Neuronal stem cell (in vitro differentiated cells): ENCODE results near the gene ARHGAP44.

Source experiments
- DNase-seq: peaks from one replicate; pipeline ENCODE4 v3.0.0-alpha.2; 2013; ENCODE audit warnings: low spot score
- H2AFZ ChIP-seq: one replicate; pipeline ENCODE4 v1.6.1; 2013; ENCODE audit warnings: mild to moderate bottlenecking, low read length, inconsistent platforms
- H2AK5ac ChIP-seq: 2 replicates; pipeline ENCODE4 v1.6.1; 2013; ENCODE audit warnings: low read depth, mild to moderate bottlenecking, inconsistent platforms, low read length, moderate library complexity, mixed read lengths
- H2BK120ac ChIP-seq: 2 replicates; pipeline ENCODE4 v1.6.1; 2013; ENCODE audit warnings: low read depth, mild to moderate bottlenecking, inconsistent platforms, low read length, moderate library complexity, mixed read lengths
- H2BK12ac ChIP-seq: one replicate; pipeline ENCODE4 v1.6.1; 2013; ENCODE audit warnings: low read length, inconsistent platforms
- H2BK15ac ChIP-seq: 2 replicates; pipeline ENCODE4 v1.6.1; 2013; ENCODE audit warnings: mild to moderate bottlenecking, low read length, inconsistent platforms, mixed read lengths
- H2BK5ac ChIP-seq: one replicate; pipeline ENCODE4 v1.6.1; 2013; ENCODE audit warnings: inconsistent platforms, mild to moderate bottlenecking, low read length, moderate library complexity
- H3K14ac ChIP-seq: one replicate; pipeline ENCODE4 v1.6.1; 2013; ENCODE audit warnings: low read length, inconsistent platforms
- H3K18ac ChIP-seq: 2 replicates; pipeline ENCODE4 v1.6.1; 2013; ENCODE audit warnings: low read length, inconsistent platforms
- H3K23ac ChIP-seq: 2 replicates; pipeline ENCODE4 v1.6.1; 2013; ENCODE audit warnings: low read depth, mild to moderate bottlenecking, mixed read lengths, low read length, inconsistent platforms; ENCODE audit not compliant: poor library complexity
- H3K27ac ChIP-seq: replicated peaks from 3 replicates; pipeline ENCODE4 v1.5.1; 2013; ENCODE audit warnings: low read length, inconsistent platforms
- H3K27me3 ChIP-seq, 3 experiments: 2 replicates each; pipeline ENCODE4 v1.6.1; 2013; ENCODE audit warnings: low read length in 3 of 3, mild to moderate bottlenecking in 2 of 3, inconsistent platforms in 1 of 3, low read depth in 1 of 3, mixed read lengths in 1 of 3, moderate library complexity in 1 of 3; ENCODE audit not compliant: control insufficient read depth in 3 of 3, insufficient read depth in 3 of 3
- H3K36me3 ChIP-seq, 2 donors: replicated peaks in 1 of 2; 2 replicates each; pipeline ENCODE4 v1.6.1; 2013; ENCODE audit warnings: low read length in 2 of 2; ENCODE audit not compliant: control insufficient read depth in 2 of 2, insufficient read depth in 2 of 2
- H3K4ac ChIP-seq: 2 replicates; pipeline ENCODE4 v1.6.1; 2013; ENCODE audit warnings: inconsistent platforms, mild to moderate bottlenecking, low read length, moderate library complexity
- H3K4me1 ChIP-seq, 2 donors: 1 replicate in 1 of 2; 2 replicates in 1 of 2; pipeline ENCODE4 v1.6.1; 2013; ENCODE audit warnings: low read length in 2 of 2, low read depth in 1 of 2; ENCODE audit not compliant: control insufficient read depth in 2 of 2, insufficient read depth in 1 of 2
- H3K4me2 ChIP-seq: one replicate; pipeline ENCODE4 v1.6.1; 2013; ENCODE audit warnings: mild to moderate bottlenecking, low read length, inconsistent platforms; ENCODE audit not compliant: insufficient read depth, poor library complexity, severe bottlenecking
- H3K4me3 ChIP-seq, 2 donors: 2 replicates each; pipeline ENCODE4 v1.5.1; 2013; ENCODE audit warnings: low read length in 2 of 2, mild to moderate bottlenecking in 2 of 2, inconsistent platforms in 1 of 2, moderate library complexity in 1 of 2
- H3K79me1 ChIP-seq: one replicate; pipeline ENCODE4 v1.6.1; 2013; ENCODE audit warnings: low read depth, mild to moderate bottlenecking, inconsistent platforms, low read length, moderate library complexity
- H3K9ac ChIP-seq: one replicate; pipeline ENCODE4 v1.6.1; 2013; ENCODE audit warnings: mild to moderate bottlenecking, low read depth, low read length, inconsistent platforms; ENCODE audit not compliant: poor library complexity
- H3K9me3 ChIP-seq, 2 donors: replicated peaks in 1 of 2; 2 replicates each; pipeline versions ENCODE3 to v1.6.1; 2013; ENCODE audit warnings: low read length in 2 of 2, mild to moderate bottlenecking in 2 of 2, inconsistent platforms in 1 of 2, low read depth in 1 of 2, mixed read lengths in 1 of 2, moderate library complexity in 1 of 2; ENCODE audit not compliant: control insufficient read depth in 2 of 2, insufficient read depth in 1 of 2
- H4K8ac ChIP-seq: one replicate; pipeline ENCODE4 v1.6.1; 2013; ENCODE audit warnings: low read depth, mild to moderate bottlenecking, inconsistent platforms, low read length, moderate library complexity
- H4K91ac ChIP-seq: one replicate; pipeline ENCODE4 v1.6.1; 2013; ENCODE audit warnings: low read length, low read depth, mild to moderate bottlenecking, inconsistent platforms; ENCODE audit not compliant: poor library complexity
- WGBS, 2 donors: extraction: QIAGEN DNeasy Blood & Tissue Kit; methylation state at CpG; one replicate each; pipeline ENCODE4 v1.1.7; 2013; ENCODE audit warnings: missing lambda C conversion rate in 2 of 2, mixed read lengths in 1 of 2; ENCODE audit not compliant: insufficient read length in 2 of 2, insufficient replicate concordance in 1 of 2; ENCODE audit errors: extremely low coverage in 2 of 2; 5-methylcytosine and 5-hydroxymethylcytosine counted together

ARHGAP44 gene

DNA sequence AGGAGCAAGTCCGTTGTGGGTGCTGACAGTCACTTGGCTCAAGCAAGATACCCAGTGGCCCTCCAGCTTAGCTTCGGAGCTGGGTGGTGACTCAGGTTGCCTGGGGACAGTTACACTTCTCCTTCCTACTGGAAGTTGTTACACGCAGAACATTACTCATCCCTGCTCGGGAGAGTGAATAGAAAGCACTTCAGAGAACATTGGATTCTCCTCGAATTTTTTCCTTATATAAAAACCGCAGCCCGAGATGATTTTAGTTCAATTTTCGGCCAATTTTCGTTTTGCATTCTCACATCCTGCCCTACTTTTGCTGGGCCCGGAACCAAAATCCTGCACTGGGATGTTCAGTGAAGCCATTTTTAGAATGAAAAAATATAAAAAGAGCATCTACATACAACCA is 128.8 kb downstream of the ARHGAP44 start:
- Histone ChIP-seq H3K36me3 (no peaks in the 10 kb centered on the region), H3K27ac (no peak overlapping the region), H3K9me3 (no peaks in the 10 kb centered on the region), H2BK5ac (no peak overlapping the region), H3K4me2 (no peak overlapping the region), H3K9ac (no peak overlapping the region), H4K8ac (no peak overlapping the region), H2BK120ac (no peak overlapping the region), H2BK15ac (no peak overlapping the region), H3K14ac (no peak overlapping the region), H3K79me1 (peaks cover 1% of the 10 kb centered on the region), H3K27me3 (no peaks in the 10 kb centered on the region), H2AK5ac (no peak overlapping the region), H3K23ac (no peak overlapping the region), H3K4me1 (no peaks in the 10 kb centered on the region), H3K18ac (no peak overlapping the region), H2BK12ac (no peak overlapping the region), H4K91ac (no peak overlapping the region), H3K4me3 (no peak overlapping the region), H2AFZ (no peak overlapping the region), H3K4ac (no peak overlapping the region)
- DNase-seq = no peak
- WGBS, 2 donors = no CpG with 5 or more reads among the region's 10 CpGs

GRCh38 chr17:12922120-12922519 is 132.8 kb downstream of the ARHGAP44 start:
- no peak overlapping the region for H4K91ac ChIP-seq
- no peak overlapping the region for H3K4me2 ChIP-seq
- H2AFZ ChIP-seq = no peak overlapping the region
- H2BK15ac ChIP-seq = no peak overlapping the region
- H3K36me3 ChIP-seq = no peaks in the 10 kb centered on the region
- no peak for DNase-seq
- no peak overlapping the region for H3K27ac ChIP-seq
- H2BK120ac ChIP-seq = no peak overlapping the region
- no peaks in the 10 kb centered on the region for H3K4me1 ChIP-seq
- H3K4ac ChIP-seq = no peak overlapping the region
- H2BK5ac ChIP-seq = no peak overlapping the region
- no peaks in the 10 kb centered on the region for H3K9me3 ChIP-seq
- no peak overlapping the region for H2BK12ac ChIP-seq
- no peaks in the 10 kb centered on the region for H3K27me3 ChIP-seq
- H3K4me3 ChIP-seq = no peak overlapping the region
- no peak overlapping the region for H2AK5ac ChIP-seq
- H3K9ac ChIP-seq = no peak overlapping the region
- no peak overlapping the region for H3K23ac ChIP-seq
- H3K18ac ChIP-seq = no peak overlapping the region
- no peak overlapping the region for H4K8ac ChIP-seq
- H3K14ac ChIP-seq = no peak overlapping the region
- no CpG with 5 or more reads among the region's 4 CpGs for WGBS, 2 donors
- H3K79me1 ChIP-seq = peaks cover 1% of the 10 kb centered on the region

DNA sequence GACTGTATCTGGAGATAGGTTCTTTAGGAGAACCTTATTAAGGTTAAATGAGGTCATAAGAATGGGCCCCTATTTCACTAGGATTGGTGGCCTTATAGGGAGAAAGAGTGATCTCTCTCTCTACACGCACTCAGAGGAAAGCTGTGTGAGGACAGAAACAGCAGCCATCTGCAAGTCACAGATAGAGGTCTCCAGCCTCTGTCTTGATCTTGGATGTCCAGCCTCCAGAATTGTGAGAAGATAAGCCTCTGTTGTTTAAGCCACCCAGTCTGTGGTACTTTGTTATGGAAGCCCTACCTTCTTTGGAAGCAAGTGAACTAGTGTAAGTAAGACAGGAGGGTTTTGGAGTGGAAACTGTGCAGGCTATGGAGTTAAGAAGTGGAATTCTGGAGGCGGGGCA is 135.3 kb downstream of the ARHGAP44 start:
- Histone ChIP-seq H3K9ac (no peak overlapping the region), H2AFZ (no peak overlapping the region), H2AK5ac (no peak overlapping the region), H2BK12ac (no peak overlapping the region), H3K9me3 (no peaks in the 10 kb centered on the region), H3K4me2 (no peak overlapping the region), H3K4ac (no peak overlapping the region), H3K23ac (no peak overlapping the region), H3K14ac (no peak overlapping the region), H3K36me3 (no peaks in the 10 kb centered on the region), H3K79me1 (no peaks in the 10 kb centered on the region), H2BK120ac (no peak overlapping the region), H2BK15ac (no peak overlapping the region), H4K91ac (no peak overlapping the region), H4K8ac (no peak overlapping the region), H3K18ac (no peak overlapping the region), H2BK5ac (no peak overlapping the region), H3K27me3 (no peaks in the 10 kb centered on the region), H3K27ac (no peak overlapping the region), H3K4me3 (no peak overlapping the region), H3K4me1 (no peaks in the 10 kb centered on the region)
- WGBS, 2 donors = no CpG with 5 or more reads among the region's 2 CpGs
- DNase-seq = no peak

GRCh38 chr17:12927001-12927400 is 137.7 kb downstream of the ARHGAP44 start:
- no peaks in the 10 kb centered on the region for H3K9me3 ChIP-seq
- H2BK5ac ChIP-seq = no peak overlapping the region
- peak overlapping the region; percentile 30 for H2AFZ ChIP-seq
- H3K14ac ChIP-seq = no peak overlapping the region
- no peak for DNase-seq
- H3K4me3 ChIP-seq = no peak overlapping the region
- H4K8ac ChIP-seq = no peak overlapping the region
- no peak overlapping the region for H3K27ac ChIP-seq
- no peak overlapping the region for H2BK15ac ChIP-seq
- no peak overlapping the region for H3K18ac ChIP-seq
- H3K36me3 ChIP-seq = no peaks in the 10 kb centered on the region
- H3K4me1 ChIP-seq = no peaks in the 10 kb centered on the region
- no peak overlapping the region for H2BK12ac ChIP-seq
- no peak overlapping the region for H4K91ac ChIP-seq
- H3K23ac ChIP-seq = no peak overlapping the region
- H3K4ac ChIP-seq = no peak overlapping the region
- H3K27me3 ChIP-seq = no peaks in the 10 kb centered on the region
- no peaks in the 10 kb centered on the region for H3K79me1 ChIP-seq
- H3K4me2 ChIP-seq = no peak overlapping the region
- H3K9ac ChIP-seq = no peak overlapping the region
- WGBS, 2 donors = no CpG with 5 or more reads among the region's 1 CpG
- H2BK120ac ChIP-seq = no peak overlapping the region
- no peak overlapping the region for H2AK5ac ChIP-seq
